Midbrain (tissue), 1 donor: Measurements from ENCODE around the gene SOX9.
A peak's percentile ranks its signal among the peaks of the same experiment; 100 is the strongest.
"Not testable (repeated sequence)": the region's sequence is repeated elsewhere in the genome, so short reads cannot be mapped to it uniquely, and the experiment has no call there.

Experiments
- DNase-seq: peaks from one replicate; lab custom pipeline; 2025; lab: John Stamatoyannopoulos, UW

Gene SOX9

DNA sequence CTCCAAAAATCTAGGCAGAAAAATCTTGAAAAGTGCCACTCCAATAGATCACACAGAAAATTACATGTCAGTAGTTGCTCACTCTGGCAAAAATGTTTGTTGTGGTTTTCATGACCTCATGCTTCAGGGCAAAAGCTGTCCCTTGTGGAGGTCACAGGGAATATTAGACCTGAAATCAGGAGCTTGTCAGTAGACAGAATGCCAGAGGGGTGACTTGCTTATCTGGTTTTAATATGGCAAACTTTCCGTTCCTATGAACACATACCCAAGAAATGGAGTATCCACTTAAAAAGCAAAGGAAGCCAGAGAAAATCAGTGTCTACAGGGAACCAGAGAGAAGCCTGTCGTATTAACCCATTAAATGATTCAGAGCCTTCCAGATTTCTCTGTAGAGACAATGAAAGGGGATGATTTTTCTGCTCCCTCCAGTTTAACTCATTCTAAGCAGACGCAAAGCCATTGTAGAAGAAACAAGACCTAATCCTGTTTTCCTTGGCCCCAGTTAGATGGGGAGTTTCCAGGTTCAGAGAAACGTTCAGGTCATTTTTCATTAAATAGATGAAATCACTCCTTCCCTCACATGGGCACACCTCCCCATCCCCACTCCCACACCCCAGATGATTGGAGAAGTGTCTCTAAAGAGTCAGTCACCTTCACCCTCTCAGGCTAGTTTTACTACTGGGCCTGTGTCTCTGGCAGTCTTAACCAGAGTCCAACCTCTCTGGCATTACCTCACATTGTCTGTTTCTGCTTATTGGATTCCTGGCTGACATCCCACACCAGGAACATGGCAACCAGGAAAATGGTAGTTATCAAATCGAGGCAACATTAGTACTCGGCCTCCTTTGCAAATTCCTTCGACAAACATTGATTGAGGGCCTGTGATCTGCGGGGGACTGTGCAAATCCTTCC is 6.0 kb downstream of the SOX9 start:
- DNase-seq = peak; percentile 39

DNA sequence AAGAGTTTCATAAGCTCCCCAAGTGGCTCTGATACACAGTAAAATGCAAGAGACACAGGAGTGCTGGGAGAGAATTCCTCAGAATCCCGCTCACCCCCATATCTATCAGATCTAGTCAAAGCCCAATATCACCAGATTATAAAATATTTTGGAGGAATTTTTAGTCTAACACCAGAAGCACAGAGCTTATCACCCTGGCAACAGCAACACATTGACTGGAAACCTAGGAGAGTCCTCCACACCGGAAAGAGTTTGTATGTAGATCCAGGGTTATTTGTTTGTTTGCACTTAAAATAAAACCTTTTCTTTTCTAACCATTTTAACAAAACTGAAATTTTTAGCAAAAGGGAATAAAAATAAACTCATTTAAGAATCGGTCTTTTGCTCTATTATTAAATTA is 7.2 kb downstream of the SOX9 start:
- DNase-seq = no peak

DNA sequence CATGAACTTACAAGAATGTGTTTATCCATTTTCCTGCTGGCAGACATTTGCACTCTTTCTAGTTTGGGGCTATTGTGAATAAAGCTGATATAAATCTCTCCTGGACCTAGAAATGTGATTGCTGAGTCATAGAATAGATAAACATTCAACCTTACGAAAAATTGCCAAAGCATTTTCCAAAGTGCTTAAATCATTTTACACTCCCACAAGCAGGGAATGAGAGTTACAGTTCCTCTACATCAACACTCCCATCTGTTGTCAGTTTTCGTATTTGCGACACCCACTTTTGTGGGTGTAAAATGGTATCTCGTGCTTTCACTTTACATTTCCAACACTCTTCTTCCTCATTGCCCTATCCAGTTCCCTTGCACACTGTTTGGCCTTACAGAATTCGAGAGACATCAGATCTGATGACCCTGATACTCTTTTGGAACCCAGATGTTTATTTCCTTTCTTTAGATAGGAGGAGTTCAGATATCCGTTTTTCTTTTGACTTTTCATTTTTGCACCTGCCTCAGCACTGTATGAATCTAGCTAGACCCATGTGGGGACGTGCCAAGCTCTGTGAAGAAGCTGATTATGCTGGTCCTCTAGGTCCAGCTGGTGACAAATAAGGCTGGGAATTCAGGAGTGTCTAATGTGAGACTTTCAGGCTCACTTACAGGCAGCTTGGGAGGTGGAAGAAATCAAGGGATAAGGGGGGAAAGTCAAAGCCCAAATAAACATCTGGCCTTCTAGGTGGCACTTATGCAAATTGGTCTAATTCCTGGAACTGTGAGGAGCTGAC is 14.0 kb downstream of the SOX9 start:
- no peak for DNase-seq

DNA sequence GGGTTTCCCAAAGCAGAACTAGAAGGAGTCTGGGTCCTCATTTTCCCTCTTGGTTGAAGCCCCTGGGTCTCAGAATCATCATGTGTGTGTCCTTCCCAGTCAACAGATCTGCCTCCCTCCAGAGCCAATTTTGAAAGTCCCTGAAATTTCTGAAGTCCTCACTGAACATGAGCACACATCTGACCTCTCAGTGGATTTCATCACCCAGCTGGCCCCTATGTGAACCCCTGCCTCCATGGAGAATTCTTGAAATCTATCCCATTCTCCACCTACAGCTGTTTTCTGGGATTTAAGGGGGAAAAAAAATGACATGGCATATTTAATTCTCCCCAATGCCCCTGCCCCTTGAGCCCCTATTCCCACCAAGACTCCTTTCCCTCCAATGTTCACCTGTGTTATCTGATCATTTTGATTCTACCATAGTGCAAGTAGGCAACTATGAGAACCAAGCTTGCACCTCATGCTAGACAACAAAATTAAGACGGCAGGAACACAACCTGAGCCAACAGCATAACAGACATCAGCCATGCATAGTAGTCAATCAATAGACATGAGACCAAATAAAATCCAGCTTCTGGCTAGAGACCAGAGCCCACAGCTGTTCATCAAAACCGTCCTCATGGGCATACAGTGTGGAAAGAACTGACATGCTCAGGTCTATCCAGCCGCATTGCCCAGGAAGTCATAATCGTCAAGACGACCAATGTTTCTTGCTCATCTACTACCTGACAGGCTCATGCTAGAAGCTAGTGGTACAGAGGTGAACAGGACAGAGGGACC is 14.9 kb downstream of the SOX9 start:
- no peak for DNase-seq

DNA sequence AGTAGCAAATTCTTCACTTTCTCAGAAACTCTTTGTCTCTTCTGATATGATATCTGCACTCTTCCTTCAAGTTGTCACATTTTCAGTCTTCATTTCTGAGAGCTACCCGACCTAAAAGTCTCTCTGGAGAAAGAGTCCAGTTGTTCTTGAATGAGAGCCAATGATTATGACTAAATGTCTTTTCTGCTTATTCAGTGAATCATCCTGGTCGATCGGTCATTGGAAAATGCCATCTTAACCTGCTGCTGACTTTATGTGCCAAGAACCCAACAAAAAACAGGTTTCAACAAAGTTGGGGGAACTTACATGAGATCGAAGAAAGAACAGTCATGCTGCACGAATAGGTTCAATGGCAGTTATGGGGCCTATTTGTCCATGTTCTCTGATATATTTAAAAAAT is 15.9 kb downstream of the SOX9 start:
- DNase-seq = no peak

DNA sequence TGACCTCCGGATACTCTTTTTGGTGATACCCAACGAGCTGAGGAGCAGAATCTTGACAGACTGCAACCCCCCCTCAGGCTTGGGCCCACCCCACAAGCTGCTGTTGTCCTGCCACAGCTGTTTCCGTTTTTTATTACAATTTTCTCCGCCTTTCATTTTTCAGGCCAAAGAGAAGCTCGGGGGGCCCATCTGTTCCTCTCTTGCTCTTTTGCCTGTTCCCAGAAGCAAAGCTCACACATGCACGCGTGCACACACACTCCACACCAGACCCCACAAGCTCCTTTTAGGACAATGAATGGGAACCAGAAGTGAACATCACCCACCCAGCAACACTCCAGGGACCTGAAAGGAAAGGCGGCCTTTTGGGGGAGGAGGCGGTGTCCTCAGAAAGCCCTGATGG is 16.3 kb downstream of the SOX9 start:
- DNase-seq = no peak

DNA sequence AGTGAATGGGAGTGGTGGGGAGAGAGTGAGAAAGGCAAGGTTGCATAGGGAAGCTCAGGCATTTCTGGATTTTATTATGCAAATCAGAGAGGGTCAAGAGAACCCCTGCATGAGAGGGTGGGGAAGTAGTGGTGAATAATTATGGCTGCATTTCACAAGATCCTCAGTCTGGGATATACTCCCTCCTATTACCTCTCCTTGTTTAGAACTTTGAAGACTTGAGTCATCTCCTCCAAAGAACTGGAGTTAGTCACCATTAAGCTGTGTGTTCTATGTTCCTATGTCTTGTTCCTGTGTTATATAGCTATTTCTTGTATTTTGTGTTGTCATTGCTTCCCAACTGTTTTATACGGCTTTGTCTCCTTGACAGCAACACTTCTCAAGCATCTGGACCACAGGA is 18.4 kb downstream of the SOX9 start:
- no peak for DNase-seq

- no peak for DNase-seq
Observed at GRCh38 chr17:72141336-72141735, 20.5 kb downstream of the SOX9 start.

- not testable (repeated sequence) for DNase-seq
Observed at GRCh38 chr17:72142097-72142496, 21.3 kb downstream of the SOX9 start.

GRCh38 chr17:72142614-72143013 is 21.8 kb downstream of the SOX9 start:
- DNase-seq = no peak

DNA sequence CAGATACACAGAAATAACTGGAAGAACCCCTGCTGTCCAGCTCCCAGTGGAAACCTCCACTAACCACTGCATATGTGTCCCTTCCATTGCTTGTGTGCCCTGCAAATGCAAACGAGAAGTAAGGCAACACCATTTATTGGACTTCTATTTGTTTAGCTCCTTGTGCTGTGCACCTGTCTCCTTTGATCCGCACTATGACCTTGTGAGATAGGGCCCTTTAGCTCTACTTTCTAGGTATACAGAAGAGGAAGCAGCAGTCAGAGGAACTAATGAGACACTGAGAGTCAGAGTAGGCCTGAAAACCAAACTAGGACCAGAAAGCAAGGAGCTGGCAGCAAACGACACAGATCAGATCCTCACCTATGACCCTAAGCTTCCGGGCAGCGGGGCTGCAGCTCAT is 22.4 kb downstream of the SOX9 start:
- no peak for DNase-seq

GRCh38 chr17:72144101-72144500 is 23.3 kb downstream of the SOX9 start:
- no peak for DNase-seq

- no peak for DNase-seq
Observed at GRCh38 chr17:72145562-72145961, 24.7 kb downstream of the SOX9 start.

DNA sequence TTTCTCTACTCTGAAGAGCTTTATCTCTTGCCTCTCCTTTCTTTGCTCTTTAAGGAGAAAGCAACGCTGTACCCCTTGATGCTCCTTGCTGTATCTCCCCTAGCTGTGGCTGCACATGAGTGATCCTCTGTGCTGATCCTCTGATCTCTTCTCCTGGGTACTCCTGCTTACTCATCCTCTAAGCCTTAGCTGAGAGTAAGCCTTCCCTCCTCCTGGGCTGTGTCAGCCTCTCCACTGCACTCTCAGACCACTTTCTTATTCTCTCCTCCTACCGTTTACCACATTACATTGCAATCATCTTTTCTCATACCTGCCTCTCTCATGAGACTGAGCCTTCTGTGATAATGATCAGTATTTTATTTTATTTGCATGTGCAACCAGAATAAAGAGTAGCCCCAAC is 25.1 kb downstream of the SOX9 start:
- DNase-seq = no peak

- DNase-seq = no peak
Observed at GRCh38 chr17:72146371-72146770, 25.6 kb downstream of the SOX9 start.

DNA sequence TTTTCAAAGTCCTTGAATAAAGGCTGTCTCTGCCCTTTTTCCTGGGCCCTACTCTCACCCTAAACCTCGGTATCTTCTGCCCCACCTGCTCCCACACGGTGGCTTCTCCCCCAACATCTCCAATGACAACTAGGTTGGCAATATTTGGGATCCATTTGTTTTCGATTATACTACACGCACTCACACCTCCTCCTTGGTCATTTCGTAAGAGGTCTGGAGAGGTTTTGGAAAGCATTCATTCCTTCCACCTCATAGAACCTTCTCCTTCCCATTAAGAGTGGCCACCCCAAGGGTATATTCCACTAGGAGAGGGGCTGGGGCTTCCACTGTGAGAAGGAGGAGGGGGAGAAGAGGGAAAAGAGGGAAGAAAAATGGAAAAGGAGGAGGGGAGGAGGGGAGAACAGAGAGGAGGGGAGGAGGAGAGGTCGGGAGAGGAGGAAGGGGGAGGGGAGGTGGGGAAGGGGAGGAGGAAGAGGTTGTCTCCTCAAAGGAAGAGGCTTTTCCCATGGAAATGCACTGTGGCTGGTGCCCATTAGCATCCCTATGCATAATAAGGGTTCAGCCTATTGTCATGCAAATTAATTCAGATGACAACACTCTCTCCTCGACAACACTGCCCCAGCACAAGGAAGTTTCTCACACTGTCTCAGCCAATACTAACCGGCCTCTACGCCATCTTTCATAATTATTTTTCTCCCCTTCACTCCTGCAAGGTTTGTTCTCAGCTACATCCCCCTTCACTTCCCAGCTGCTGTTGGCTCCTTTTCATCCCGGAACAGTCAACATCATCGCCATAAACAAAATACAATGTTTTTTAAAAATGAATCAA is 30.0 kb downstream of the SOX9 start:
- peak; percentile 84 for DNase-seq

DNA sequence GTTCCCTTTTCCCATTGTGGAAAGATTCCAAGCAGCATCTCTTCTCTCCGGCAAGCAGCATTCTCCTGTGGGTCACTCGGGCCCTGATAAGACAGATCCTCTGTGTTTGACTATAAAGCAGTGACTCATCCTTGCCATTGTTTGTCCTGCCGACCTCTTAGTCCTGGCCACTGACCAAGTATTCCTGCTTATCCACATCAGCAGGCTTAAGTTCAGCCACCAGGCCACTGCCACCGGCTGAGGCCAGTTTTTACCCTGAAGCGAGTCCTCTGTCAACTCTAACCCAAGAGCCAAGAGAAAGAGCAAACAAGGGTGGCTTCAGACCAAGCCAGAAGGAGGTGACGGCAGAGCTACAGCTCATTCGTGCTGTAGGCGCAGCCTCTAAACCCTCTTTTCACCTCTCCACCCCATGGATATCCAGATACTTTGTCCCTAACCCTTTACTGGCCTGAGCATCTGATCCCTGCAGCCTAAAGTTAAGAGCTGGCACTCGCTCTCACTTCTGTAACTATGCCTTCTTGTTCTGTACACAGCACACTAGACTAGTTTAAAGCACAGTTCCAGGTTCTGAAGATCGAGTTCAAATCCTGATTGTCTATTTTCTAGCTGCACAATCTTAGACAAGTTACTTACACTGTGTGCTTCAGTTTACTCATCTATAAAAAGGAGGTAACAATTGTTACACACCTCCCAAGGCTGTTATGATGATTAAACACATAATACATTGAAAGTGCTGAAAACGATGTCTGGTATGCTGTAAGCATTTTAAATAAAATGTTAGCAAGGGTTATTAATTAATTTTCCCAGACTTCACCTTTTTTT is 31.0 kb downstream of the SOX9 start:
- DNase-seq = peak; percentile 66

GRCh38 chr17:72152387-72152929 is 31.6 kb downstream of the SOX9 start:
- no peak for DNase-seq

GRCh38 chr17:72158895-72159885 is 38.4 kb downstream of the SOX9 start:
- DNase-seq = no peak
